ENCODE results near the gene RANBP3.

DNA sequence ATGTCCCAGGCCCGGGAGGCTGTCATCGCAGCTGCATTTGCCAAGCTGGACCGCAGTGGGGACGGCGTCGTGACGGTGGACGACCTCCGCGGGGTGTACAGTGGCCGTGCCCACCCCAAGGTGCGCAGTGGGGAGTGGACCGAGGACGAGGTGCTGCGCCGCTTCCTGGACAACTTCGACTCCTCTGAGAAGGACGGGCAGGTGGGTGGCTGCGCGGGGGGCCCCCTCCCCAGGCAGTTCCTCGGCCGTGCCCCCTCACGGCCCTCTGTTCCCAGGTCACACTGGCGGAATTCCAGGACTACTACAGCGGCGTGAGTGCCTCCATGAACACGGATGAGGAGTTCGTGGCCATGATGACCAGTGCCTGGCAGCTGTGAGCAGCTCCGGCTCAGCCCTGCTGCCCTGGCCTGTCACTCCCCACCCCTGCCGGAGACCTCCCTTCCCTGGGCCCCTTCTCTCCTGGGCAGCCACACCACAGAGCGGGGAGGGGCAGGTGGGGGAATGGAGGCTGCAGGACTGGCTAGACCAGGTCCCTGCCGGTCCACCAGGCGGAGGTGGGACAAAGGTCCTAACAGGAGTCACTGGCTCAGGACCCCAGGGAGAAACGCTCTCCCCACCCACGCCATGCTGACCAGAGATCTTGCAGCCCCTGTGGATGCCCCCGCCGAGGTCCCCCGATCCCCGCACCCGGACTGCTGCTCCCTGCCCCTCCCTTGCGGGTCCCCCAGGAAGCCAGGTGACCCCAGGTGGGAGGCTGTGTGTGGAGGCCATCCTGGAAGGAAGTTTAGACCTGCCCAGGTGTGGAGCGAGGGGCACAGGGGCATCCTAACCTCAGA, 62.8 kb downstream of the RANBP3 start:
- no peak for TF ChIP-seq SUZ12 (IDR thresholded peaks at IDR 0.05; ENCODE audit: extremely low read depth, insufficient read depth, insufficient read length)
- TF ChIP-seq YY1 (IDR thresholded peaks at IDR 0.05; ENCODE audit: insufficient read depth, insufficient read length) = no peak

All from NT2/D1 (cell line).